Transverse colon (tissue), 4 donors: Measurements from ENCODE around the gene ZNF33B.

Experiments used
- CTCF ChIP-seq, 5 experiments: fragments of 200-600 bp in 3 of 5; fragments of 450-650 bp in 2 of 5; sonication (generic) in 3 of 5; IDR thresholded peaks; 1 replicate in 2 of 5; 2 replicates in 3 of 5; pipeline ENCODE4 v1.5.1; 2016 to 2017; ENCODE audit warnings: antibody characterized with exemption in 5 of 5, inconsistent platforms in 3 of 5, mild to moderate bottlenecking in 2 of 5, moderate library complexity in 1 of 5
- EP300 ChIP-seq: sonication (generic); formaldehyde crosslinking; IDR thresholded peaks from one replicate; pipeline ENCODE4 v1.6.1; 2017; ENCODE audit warnings: antibody characterized with exemption, low read depth
- POLR2AphosphoS5 ChIP-seq, 3 donors: sonication (generic); formaldehyde crosslinking; IDR thresholded peaks; one replicate each; pipeline ENCODE4 v1.6.1; 2016; ENCODE audit warnings: antibody characterized with exemption in 3 of 3

DNA sequence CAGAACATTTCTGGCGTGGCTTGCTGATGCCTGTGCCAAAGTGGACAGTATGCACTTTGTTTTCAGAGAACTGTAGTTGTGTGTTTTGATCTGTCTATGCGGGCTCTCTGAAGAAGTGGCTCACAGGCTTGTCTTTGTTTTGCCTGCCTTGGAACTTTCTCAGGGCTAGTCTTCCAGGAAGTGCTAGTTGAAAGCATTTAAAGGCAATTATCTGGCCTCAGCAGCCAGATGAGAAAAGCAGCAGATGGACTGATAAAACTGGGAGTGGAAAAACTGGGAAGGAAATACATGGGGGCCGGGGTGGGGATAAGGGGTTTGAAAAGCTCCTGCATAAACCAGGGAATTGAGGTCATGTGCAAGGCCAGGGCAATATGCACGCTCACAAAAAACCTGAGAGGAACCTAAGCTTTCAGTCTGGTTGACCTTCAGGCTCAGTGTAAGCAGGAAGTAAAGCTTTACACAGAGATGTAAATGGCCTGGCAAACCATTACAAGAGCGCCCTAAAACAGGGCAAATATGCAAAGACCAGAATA lies 94.5 kb downstream of the ZNF33B start:
- no peak for TF ChIP-seq CTCF (IDR thresholded peaks at IDR 0.05)
- TF ChIP-seq EP300, result no peak
- no peak for TF ChIP-seq POLR2AphosphoS5 (IDR thresholded peaks at IDR 0.05)
